Measurements from ENCODE around the gene CAB39.
A peak's percentile ranks its signal among the peaks of the same experiment; 100 is the strongest.

The CAB39 gene

DNA sequence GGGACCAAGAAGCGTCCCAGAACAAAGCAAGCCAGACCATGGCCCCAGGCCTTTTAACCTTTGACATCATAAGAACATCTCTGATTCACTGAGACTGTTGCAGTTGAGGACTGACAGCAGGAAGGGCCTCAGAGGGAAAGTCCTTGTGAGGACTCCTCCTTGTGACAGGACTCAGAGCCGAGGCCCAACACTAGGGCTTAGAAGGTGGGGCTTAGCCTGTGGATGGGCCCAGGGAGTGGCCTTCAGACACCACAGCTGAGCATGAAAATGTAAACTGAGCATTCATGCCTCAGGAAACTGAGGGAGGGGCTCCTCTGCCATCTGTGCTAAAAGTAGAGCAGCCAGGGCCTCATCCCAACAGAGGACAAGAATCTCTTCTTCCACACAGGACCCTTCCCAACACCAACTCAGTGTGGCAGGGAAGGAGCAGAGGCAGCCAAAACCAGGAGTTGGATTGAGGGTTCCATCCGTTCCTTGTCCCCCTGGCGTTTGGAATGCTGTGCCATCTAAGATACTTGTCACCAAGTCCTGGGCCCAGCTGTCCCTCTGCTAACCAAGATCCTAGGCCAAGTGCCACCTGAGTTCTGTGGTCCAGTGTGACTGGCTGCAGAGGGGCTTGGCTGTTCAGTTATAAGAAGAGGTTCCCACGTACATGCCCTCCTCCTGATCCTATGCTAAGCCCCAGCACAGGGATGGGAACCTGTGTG is 37.5 kb upstream of the CAB39 start:
- no peak overlapping the region for H3K4me3 ChIP-seq (ENCODE audit: low read length)
- TF ChIP-seq, protein P1, sequence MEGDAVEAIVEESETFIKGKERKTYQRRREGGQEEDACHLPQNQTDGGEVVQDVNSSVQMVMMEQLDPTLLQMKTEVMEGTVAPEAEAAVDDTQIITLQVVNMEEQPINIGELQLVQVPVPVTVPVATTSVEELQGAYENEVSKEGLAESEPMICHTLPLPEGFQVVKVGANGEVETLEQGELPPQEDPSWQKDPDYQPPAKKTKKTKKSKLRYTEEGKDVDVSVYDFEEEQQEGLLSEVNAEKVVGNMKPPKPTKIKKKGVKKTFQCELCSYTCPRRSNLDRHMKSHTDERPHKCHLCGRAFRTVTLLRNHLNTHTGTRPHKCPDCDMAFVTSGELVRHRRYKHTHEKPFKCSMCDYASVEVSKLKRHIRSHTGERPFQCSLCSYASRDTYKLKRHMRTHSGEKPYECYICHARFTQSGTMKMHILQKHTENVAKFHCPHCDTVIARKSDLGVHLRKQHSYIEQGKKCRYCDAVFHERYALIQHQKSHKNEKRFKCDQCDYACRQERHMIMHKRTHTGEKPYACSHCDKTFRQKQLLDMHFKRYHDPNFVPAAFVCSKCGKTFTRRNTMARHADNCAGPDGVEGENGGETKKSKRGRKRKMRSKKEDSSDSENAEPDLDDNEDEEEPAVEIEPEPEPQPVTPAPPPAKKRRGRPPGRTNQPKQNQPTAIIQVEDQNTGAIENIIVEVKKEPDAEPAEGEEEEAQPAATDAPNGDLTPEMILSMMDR (IDR thresholded peaks at IDR 0.05; ENCODE audit: insufficient read depth, low read depth, low read length, missing control alignments) = no peak
- DNase-seq (ENCODE audit: low read depth) = no peak

DNA sequence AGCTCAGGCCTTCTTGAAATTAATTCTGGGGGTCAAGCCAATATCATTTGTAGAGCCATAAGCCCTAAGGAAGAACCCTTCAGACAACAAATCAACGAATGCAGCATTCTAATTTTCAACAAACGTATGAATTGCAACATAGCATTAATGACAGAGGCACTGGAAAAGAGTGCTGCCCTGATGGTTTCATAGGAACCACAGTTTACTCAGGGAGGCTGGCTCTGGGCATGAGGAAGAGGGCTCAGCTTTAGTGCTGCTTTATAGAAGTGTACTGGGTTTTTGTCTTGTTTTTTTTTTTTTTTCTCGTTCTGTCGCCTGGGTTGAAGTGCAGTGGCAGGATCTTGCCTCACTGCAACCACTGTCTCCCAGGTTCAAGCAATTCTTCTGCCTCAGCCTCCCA is 36.1 kb upstream of the CAB39 start:
- H3K4me3 ChIP-seq (ENCODE audit: low read length) = no peak overlapping the region
- TF ChIP-seq, protein P1 (IDR thresholded peaks at IDR 0.05; ENCODE audit: insufficient read depth, low read depth, low read length, missing control alignments) = no peak
- no peak for DNase-seq (ENCODE audit: low read depth)

DNA sequence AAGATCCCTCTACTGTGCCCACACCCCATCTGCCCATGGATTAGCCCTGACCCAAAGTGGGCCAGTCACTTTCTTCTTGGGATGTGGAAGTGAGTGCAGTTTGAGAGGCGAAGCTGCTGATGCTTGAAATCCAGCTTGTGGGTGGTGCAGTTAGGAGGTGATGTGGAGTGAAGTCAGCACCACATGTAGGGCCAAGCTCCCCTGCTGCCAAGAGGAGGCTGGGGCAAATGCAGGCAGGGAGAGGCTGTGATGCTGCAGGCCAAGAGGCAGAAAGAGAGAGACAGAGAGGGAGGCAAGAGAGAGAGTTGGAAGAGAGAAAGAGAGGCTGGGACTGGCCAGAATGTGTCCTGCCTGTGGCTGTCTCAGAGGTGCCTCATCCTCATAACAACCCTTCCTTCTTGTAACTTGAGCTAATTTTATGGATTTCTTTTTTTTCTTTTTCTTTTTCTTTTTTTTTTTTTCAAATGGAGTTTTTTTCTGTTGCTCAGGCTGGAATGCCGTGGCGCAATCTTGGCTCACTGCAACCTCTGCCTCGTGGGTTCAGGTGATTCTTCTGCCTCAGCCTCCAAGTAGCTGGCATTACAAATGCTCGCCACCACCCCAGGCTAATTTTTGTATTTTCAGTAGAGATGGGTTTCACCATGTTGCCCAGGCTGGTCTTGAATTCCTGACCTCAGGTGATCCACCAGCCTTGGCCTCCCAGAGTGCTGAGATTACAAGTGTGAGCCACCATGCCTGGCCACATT is 35.3 kb upstream of the CAB39 start:
- TF ChIP-seq, protein P1 (IDR thresholded peaks at IDR 0.05; ENCODE audit: insufficient read depth, low read depth, low read length, missing control alignments) = no peak
- DNase-seq (ENCODE audit: low read depth) = peak; percentile 73
- no peak overlapping the region for H3K4me3 ChIP-seq (ENCODE audit: low read length)

DNA sequence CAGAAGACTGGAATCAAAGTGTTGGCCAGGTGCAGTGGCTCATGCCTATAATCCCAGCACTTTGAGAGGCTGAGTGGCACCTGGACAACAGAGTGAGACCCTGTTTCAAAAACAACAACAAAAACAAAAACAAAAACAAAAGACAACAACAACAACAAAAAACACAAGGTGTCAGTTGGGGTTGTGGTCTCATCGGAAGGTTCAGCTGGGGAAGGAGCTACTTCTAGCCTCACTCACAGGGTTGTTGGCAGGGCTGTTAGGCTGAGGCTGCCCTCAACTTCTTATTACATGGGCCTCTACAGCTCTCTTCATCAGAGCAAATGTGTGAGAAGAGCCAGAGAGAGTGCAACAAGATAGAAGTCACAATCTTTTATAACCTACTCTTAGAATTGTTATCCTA is 34.6 kb upstream of the CAB39 start:
- no peak for DNase-seq (ENCODE audit: low read depth)
- H3K4me3 ChIP-seq (ENCODE audit: low read length) = no peak overlapping the region
- TF ChIP-seq, protein P1 (IDR thresholded peaks at IDR 0.05; ENCODE audit: insufficient read depth, low read depth, low read length, missing control alignments) = no peak

DNA sequence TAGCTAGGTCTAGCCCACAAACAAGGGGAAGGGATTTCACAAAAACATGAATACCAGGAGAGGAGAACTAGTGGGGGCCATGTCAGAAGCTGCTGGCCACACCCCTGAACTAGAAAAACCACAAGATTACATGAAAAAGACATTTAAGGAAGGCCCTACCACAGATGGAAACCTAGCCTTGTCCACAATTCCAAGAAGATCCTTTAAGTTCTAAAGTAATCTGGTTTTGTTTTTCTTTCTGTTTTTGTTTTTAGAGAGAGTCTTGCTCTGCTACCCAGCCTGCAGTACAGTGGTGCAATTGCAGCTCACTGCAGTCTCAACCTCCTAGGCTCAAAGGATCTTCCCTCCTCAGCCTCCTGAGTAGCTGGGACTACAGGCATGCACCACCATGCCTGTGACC is 34.2 kb upstream of the CAB39 start:
- DNase-seq (ENCODE audit: low read depth) = no peak
- TF ChIP-seq, protein P1 (IDR thresholded peaks at IDR 0.05; ENCODE audit: insufficient read depth, low read depth, low read length, missing control alignments) = no peak
- H3K4me3 ChIP-seq (ENCODE audit: low read length) = no peak overlapping the region

DNA sequence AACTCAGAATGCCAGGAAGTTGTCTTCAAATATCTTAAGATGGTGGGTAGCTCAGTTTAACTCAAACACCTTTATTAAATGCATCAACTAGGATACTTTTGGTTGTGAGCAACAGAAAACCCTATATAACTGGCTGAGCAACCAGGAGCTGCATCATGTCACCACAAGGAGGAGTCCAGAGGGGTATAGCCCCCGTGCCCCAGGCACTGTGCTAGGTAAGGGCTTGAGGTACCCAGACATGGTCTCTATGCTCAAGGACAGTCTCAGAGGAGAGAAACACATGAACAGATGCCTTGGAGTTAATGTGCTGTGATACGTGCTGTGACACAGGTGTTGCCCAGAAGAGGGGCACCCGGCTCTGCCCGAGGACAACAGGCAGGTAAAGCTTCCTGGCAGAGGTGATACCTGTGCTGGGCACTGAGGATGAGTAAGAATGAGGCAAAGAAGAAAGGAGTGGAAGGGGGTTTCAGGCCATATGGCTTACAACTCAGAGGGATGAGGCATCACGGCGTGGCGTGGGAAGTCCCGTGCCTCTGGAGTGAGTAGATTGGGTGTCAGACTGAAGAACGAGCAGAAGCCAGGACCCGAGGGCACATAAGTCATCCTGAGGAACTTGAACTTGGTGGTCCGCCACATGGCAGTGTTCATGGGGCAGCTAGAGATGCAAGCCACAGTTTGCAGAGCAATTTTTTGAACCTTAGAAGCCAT is 32.0 kb upstream of the CAB39 start:
- DNase-seq (ENCODE audit: low read depth) = peak; percentile 99
- TF ChIP-seq, protein P1 (IDR thresholded peaks at IDR 0.05; ENCODE audit: insufficient read depth, low read depth, low read length, missing control alignments) = peak; percentile 21

More for the DNA sequence above, 32.0 kb upstream of the CAB39 start:
- H3K4me3 ChIP-seq (ENCODE audit: low read length) = no peak overlapping the region
